Activated CD8-positive, alpha-beta memory T cell treated with anti-CD3 and anti-CD28 coated beads, Interleukin-2, amount 50 U/mL, for 24 hours (primary cell): Measurements from ENCODE around the gene AFAP1.

Experiments used
- DNase-seq: peaks from one replicate; pipeline ENCODE4 v3.0.0-alpha.2; 2020; ENCODE audit errors: extremely low read depth

AFAP1 gene

DNA sequence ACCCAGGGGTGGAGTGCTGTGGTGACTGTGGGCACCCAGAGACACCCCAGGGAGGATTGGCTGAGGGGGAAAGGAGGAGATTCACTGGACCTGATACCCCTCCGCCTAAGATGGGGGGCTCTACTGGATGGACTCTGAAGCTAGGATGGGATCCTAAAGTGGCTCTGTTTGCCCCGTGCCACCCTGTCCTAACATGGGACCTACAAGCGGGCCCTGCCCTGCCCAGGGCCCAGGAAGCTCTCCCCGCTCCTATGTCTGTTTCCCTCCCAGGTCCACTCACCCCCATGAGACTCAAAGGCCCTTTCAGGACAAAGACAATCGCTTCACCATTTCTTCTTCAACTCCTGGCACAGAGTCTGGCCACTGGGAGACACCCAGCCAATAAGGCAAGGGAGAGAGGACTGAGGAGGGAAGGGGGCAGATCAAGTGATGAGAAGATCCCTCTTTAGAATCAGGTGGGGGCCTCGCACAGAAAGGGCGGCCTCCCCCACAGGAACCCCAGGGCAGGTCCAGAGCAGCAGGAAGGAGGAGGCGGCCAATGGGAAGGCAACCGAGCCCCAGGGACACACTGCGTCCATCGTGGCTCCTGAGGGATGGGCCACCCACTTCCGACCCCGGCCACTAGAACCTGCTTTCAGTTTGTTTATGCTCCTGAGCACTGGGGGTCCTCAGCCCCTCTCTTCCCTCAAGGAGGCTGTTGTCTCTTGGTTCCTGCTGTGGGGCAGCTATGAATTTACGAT is 155.4 kb downstream of the AFAP1 start:
- DNase-seq, result no peak

DNA sequence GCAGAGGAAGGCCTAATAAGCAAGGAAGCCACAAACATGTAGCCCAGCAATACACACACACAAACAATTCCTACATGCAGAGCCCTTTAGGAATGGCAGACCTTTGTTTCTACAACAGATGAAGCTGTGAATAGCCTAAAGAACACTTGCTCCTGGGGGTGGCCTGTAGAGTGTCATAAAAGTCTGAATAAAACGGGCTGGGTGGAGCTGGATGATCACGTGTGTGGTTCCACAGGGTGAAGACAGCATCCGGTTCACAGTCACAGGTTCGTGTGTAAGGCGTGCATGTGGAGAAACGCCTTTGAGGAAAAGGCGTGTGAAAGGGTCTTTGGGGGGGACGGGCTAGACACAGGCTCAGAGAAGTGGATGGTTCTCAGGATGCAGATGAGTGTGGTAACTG is 156.1 kb downstream of the AFAP1 start:
- no peak for DNase-seq

GRCh38 chr4:7782783-7783182 is 156.9 kb downstream of the AFAP1 start:
- no peak for DNase-seq

GRCh38 chr4:7781993-7782392 is 157.7 kb downstream of the AFAP1 start:
- DNase-seq, result no peak

- DNase-seq, result no peak
Observed at GRCh38 chr4:7781366-7781765, 158.3 kb downstream of the AFAP1 start.

- DNase-seq, result no peak
Observed at GRCh38 chr4:7780751-7781348, 158.8 kb downstream of the AFAP1 start.

DNA sequence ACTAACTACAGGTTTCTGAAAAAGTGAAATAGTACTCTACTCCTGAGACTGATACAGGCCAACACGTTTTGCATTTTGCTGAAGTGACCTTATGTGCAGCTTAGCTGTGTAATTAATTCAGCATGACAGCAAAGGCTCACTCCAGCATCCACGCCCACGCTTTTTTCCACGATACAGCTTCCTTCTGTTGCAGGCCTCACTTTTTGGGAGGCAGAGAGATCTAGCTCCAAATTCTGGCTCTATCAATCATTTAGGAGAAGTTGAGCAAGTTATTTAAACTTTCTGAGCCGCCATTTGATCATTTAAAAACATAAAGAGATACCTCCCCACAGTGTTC is 160.3 kb downstream of the AFAP1 start:
- DNase-seq, result no peak

DNA sequence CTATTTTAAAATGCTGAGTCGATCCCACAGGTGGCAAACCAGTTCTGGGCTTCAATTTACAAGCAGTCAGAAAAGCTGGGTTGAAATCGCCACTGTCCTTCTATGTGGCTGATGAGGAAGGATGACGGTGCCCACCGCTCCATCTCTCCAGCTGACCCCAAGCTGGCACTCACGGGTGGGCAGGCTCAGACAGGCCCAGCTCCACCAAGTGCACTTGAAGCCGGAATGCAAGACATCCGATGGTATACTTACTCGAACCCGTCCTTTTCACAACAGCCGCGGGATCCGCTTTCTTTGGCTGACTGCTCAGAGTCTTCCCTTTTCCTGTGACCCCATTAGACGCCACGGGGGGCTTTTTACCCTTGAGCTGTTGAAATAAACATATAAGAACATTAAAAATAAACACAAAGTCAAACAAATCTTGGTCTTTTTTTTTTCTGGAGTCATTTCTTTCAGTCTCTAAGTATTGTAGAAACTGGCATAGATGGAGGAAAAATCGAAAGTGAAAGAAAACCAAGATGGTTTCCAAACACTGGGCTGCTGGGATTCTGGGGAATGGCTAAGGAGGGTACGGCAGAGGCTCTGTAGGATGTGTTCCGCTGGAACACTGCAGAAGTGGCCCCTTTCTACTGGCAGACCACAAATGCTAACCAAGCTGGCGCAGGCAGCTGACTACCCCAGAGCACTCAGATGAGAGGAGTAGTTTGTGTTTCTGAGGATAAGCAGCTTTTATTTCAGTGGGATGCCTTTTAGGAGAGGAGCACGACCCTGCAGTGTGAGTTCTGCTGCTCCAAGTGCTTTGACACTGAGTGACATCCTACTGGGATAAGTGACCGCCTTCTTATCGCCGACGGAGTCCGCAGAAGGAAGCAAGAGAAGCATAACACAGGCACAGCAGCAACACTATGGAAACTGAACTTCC is 160.9 kb downstream of the AFAP1 start:
- no peak for DNase-seq

GRCh38 chr4:7777871-7778509 is 161.7 kb downstream of the AFAP1 start:
- no peak for DNase-seq

DNA sequence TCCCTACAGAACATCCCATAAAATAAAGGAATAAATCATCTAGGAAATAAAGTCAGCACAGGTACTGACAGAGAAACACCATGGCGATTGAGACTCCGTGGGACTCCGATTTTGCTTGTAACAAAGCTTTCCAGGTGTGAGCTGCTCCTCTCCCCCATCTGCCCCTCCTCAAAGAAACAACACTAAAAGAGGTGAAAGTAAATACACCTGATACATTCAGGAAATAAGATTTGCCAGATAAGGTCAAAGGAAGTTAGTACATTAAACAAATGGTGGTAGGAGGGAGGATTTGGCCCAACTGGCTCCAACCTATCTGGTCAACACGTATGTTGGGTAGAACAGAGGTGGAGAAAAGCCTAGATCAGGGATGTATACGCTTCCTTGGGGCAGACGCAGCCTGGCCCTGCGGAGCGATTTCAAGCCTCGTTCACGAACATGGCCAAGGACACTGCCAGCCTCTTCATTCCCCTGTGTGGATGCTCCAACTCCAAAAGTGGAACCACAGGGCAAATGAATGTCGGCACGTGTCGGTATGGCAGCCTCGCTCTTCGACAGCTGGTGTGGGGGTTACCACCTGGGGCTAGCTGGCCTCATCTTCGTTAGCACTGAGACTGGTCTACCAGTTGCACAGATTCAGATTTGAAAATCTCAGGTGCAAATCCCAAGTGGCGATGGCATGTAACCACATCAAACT is 162.5 kb downstream of the AFAP1 start:
- no peak for DNase-seq

- DNase-seq, result no peak
Observed at GRCh38 chr4:7775396-7775795, 164.3 kb downstream of the AFAP1 start.

GRCh38 chr4:7774301-7775294 is 165.1 kb downstream of the AFAP1 start:
- DNase-seq, result no peak

GRCh38 chr4:7773401-7774180 is 166.1 kb downstream of the AFAP1 start:
- no peak for DNase-seq

DNA sequence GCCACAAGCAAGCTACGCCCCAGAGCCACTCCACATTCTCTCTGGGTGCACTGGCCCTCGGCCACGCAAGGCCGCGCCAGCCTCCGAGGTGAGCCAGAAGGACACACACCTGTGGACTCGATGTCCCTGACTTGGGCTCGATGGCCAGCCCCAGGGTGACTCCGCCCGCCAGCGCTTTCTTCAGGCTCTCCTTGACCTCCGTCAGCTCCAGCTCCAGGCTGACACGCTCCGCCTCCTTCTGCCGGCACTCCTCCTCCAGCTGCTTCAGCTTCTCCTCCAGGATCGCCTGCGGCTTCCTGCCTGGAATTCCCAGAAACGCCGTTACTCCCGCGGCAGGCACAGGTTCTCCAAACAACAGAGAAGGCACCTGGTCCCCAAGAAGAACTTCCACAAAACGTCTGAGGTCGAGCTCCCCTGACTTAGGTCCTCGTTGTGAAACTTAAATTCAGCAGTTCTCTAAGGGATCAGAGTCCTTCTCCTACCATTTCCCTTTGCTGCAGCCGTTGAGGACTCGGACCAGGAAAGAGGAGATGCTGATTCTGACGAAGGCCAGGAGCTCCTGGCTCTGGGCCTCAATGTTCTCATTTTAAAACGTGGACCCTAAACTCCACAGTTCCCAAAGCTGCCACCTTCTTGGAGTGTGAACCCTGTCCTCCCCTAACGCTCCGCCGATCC is 166.8 kb downstream of the AFAP1 start:
- DNase-seq, result no peak

DNA sequence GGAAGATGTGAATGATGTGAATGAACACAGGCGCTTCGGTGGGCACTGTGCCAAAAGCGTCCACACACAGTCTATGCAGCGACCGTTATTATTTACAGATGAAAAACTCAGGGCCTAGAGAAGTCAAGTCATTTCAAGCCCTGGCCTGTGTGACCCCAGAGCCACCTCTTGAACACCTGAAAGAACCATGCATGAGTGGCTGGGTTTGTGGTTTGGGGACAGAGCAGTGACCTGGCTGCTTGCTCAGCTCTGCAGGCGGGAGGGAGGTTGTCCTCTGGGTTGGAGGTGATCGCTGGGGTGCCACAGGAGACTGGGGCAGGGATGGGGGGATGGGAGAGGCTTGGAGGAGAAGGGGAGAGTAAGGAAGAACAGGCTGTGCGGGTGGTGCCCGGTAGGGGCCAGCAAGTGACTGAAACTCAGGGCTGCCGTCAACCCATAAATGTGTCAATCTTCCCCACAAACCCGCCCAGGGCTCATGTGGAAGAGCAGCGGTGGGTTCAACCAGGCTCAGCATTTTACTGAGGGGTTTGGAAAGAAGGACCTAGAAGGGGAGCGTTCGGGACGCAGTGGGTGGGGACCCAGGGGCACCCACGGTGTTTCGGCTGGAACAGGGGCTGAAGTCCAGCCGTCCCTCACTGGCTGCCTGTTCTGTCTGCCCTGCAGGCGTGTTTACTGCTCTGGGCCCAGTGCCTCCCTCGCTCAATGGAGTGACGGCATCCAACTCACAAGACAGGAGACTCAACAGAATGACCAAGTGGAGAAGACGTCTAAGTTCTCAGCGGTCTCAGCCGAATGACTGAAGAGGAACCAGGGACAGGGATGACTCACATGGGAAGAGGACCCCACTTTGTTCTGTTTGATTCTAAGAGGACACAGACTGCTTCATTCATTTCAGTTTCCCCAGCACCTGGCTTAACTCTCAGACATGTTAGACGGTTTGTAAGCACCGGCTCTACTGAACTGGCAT is 167.8 kb downstream of the AFAP1 start:
- no peak for DNase-seq

DNA sequence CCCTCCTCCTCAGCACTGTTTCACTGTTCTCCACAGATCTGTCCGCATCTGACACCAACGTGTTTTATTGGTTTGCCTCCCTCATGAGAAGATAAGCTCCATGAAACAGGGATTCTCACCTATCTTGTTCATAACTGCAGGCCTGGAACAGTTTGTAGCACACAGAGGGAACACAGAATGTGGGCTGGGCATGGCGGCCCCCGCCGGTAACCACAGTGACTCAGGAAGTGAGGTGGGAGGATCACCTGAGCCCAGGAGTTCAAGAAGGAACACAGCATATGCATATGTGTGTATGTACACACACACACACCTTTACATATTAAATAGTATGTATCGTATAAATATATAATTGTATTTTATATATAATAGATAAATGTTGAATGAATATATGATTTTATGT is 168.6 kb downstream of the AFAP1 start:
- no peak for DNase-seq

- no peak for DNase-seq
Observed at GRCh38 chr4:7770224-7771050, 169.2 kb downstream of the AFAP1 start.
